Esophagus muscularis mucosa (tissue), 3 donors: ENCODE data around the gene PHF2.

Experiments used
- CTCF ChIP-seq, 3 experiments: fragments of 200-600 bp in 2 of 3; fragments of 450-650 bp in 1 of 3; sonication (generic) in 2 of 3; IDR thresholded peaks; one replicate each; pipeline ENCODE4 v1.5.1; 2017 to 2019; ENCODE audit warnings: antibody characterized with exemption in 3 of 3, mild to moderate bottlenecking in 2 of 3, moderate library complexity in 1 of 3
- POLR2A ChIP-seq: fragments of 450-650 bp; IDR thresholded peaks from one replicate; pipeline ENCODE4 v1.6.1; 2017; ENCODE audit warnings: antibody characterized with exemption, moderate library complexity, mild to moderate bottlenecking, low read depth
- POLR2AphosphoS5 ChIP-seq, 2 donors: sonication (generic); formaldehyde crosslinking; IDR thresholded peaks; one replicate each; pipeline ENCODE4 v1.6.1; 2017; ENCODE audit warnings: antibody characterized with exemption in 2 of 2

DNA sequence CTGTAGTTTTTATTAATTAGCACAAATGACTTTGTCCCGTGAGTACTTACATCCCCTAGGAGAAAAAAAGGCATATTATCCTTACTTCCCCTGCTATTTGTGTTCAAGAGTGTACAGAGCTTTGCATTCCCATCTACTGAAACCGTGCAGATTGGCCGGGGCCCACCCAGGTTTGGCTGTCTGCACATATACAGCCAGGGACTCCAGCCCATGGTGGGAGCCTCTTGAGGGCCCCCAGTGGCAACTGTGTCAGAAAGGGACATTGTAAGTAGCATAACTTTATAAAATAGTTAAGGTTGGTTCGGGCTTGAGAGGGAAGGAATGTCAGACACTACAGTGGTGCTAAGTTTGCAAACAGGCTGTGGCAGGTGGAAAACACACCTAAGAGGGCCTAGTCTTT is 24.7 kb downstream of the PHF2 start:
- TF ChIP-seq CTCF (IDR thresholded peaks at IDR 0.05), result no peak
- no peak for TF ChIP-seq POLR2AphosphoS5 (IDR thresholded peaks at IDR 0.05)
- no peak for TF ChIP-seq POLR2A
